ENCODE measurements around the gene MFRP.
A peak's percentile ranks its signal among the peaks of the same experiment; 100 is the strongest.

The MFRP gene

DNA sequence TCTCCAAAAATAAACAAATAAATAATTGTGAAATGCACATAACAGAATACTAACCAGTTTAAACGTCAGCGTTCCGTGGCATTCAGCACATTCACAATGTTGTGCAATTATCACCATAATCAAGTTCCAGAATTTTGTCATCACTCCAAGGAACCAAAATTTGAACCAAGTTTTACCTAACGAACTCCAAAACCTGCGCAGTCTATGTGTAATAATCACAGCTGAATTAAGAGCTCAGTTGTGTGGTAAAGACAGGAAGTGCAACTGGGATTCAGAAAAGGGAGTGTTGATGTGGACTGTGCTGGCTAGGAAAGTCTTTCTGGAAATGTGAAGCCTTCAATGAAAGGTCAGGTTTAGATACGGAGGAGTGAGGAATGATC lies 24.2 kb downstream of the MFRP start:
- H3K9ac ChIP-seq: no peak overlapping the region; the same call in 1 of the 2 replicates
- H3K36me3 ChIP-seq (ENCODE audit: insufficient read depth): no peaks in the 10 kb centered on the region
- H3K27me3 ChIP-seq (ENCODE audit: insufficient read depth, low read depth): no peaks in the 10 kb centered on the region
- no peak overlapping the region for H3K27ac ChIP-seq
- H3K4me2 ChIP-seq: peak overlapping the region; percentile 54
- H3K4me3 ChIP-seq (IDR thresholded peaks at IDR 0.05; ENCODE audit: insufficient read depth, low read depth, low read length): no peak overlapping the region
- no peaks in the 10 kb centered on the region for H4K20me1 ChIP-seq (ENCODE audit: insufficient read depth)
- peaks cover 7% of the 10 kb centered on the region for H3K4me1 ChIP-seq (ENCODE audit: low read depth, poor library complexity, severe bottlenecking)
- H2AFZ ChIP-seq (ENCODE audit: low read depth): peak overlapping the region; percentile 61; the same call in 1 of the 2 replicates
- TF ChIP-seq, protein P1, sequence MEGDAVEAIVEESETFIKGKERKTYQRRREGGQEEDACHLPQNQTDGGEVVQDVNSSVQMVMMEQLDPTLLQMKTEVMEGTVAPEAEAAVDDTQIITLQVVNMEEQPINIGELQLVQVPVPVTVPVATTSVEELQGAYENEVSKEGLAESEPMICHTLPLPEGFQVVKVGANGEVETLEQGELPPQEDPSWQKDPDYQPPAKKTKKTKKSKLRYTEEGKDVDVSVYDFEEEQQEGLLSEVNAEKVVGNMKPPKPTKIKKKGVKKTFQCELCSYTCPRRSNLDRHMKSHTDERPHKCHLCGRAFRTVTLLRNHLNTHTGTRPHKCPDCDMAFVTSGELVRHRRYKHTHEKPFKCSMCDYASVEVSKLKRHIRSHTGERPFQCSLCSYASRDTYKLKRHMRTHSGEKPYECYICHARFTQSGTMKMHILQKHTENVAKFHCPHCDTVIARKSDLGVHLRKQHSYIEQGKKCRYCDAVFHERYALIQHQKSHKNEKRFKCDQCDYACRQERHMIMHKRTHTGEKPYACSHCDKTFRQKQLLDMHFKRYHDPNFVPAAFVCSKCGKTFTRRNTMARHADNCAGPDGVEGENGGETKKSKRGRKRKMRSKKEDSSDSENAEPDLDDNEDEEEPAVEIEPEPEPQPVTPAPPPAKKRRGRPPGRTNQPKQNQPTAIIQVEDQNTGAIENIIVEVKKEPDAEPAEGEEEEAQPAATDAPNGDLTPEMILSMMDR (conservative IDR thresholded peaks at IDR 0.05; ENCODE audit: low read depth, low read length): no peak
- H3K79me2 ChIP-seq (ENCODE audit: insufficient read depth, low read depth): no peaks in the 10 kb centered on the region

GRCh38 chr11:119320776-119321524 lies 25.6 kb downstream of the MFRP start:
- H3K9ac ChIP-seq: peak overlapping the region; percentile 52; the same call in 1 of the 2 replicates
- H3K4me1 ChIP-seq (ENCODE audit: low read depth, poor library complexity, severe bottlenecking): peaks cover 7% of the 10 kb centered on the region
- no peaks in the 10 kb centered on the region for H3K36me3 ChIP-seq (ENCODE audit: insufficient read depth)
- peak overlapping the region; percentile 54 for H3K4me2 ChIP-seq
- no peaks in the 10 kb centered on the region for H3K79me2 ChIP-seq (ENCODE audit: insufficient read depth, low read depth)
- peak overlapping the region; percentile 61 for H2AFZ ChIP-seq (ENCODE audit: low read depth)
- H4K20me1 ChIP-seq (ENCODE audit: insufficient read depth): no peaks in the 10 kb centered on the region
- TF ChIP-seq, protein P1 (conservative IDR thresholded peaks at IDR 0.05; ENCODE audit: low read depth, low read length): no peak
- no peak overlapping the region for H3K4me3 ChIP-seq (IDR thresholded peaks at IDR 0.05; ENCODE audit: insufficient read depth, low read depth, low read length)
- peak overlapping the region; percentile 58 for H3K27ac ChIP-seq
- H3K27me3 ChIP-seq (ENCODE audit: insufficient read depth, low read depth): no peaks in the 10 kb centered on the region; the same call in 1 of the 2 replicates

DNA sequence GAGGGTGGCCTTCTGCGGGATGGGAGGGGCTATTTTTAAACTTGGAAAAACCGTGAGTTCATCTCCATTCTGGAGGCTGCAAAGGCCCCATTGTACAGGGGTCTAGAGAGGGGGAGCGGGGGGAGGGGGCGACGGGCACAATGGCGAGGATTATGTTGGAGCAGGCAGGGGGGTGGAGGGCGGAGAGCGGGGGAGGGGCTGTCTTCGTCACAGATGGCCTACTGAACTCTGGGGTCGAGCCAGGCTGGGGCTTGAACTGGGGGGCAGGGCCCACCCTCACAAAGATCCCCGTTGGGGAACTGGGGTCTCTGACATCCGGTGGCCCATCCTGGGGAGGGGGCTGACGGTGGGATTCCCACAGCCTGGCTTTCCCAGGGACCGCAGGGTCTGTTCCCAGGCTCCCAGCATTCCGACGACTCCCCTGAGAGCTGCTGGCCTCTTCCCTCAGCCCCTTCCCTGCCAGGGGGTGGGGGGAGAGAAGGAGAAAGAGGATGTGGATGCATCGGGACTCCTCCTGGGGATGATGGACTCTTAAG lies 26.2 kb downstream of the MFRP start:
- Histone ChIP-seq H3K27ac (no peak overlapping the region), H3K4me2 (no peak overlapping the region), H3K4me3 (IDR thresholded peaks at IDR 0.05; ENCODE audit: insufficient read depth, low read depth, low read length) (no peak overlapping the region), H4K20me1 (ENCODE audit: insufficient read depth) (no peaks in the 10 kb centered on the region), H3K4me1 (ENCODE audit: low read depth, poor library complexity, severe bottlenecking) (peaks cover 7% of the 10 kb centered on the region), H3K9ac (peak overlapping the region; percentile 52; the same call in 1 of the 2 replicates), H3K36me3 (ENCODE audit: insufficient read depth) (no peaks in the 10 kb centered on the region), H2AFZ (ENCODE audit: low read depth) (no peak overlapping the region), H3K27me3 (ENCODE audit: insufficient read depth, low read depth) (no peaks in the 10 kb centered on the region; the same call in 1 of the 2 replicates), H3K79me2 (ENCODE audit: insufficient read depth, low read depth) (no peaks in the 10 kb centered on the region)
- TF ChIP-seq, protein P1 (conservative IDR thresholded peaks at IDR 0.05; ENCODE audit: low read depth, low read length): no peak

DNA sequence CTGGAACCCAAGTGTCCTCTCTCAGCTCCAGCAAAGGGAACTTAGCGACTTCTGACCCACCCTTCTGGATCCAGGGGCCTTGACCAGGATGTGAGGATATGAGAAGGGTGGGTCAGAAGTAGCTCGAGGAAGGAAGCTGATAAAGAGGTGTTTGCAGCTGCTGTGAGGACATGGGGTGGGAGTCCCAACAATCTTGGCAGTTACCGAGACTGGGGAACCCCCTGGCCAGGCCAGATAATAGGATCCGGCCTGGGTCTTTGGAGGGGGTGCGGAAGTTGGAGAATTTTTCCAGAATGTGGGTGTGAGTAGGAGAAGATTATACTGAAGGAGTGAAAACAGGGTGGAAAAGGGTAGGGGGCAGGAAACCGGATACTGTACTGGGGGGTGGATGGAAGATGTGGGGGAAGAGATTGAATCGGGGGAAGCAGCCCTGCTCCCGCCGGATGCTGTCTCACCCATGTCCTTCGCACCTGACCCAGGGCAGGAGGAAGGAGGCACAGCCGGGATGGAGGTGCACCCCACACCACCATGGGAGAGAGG lies 26.7 kb downstream of the MFRP start:
- no peaks in the 10 kb centered on the region for H4K20me1 ChIP-seq (ENCODE audit: insufficient read depth)
- TF ChIP-seq, protein P1 (conservative IDR thresholded peaks at IDR 0.05; ENCODE audit: low read depth, low read length): no peak
- H3K4me3 ChIP-seq (IDR thresholded peaks at IDR 0.05; ENCODE audit: insufficient read depth, low read depth, low read length): no peak overlapping the region
- H3K4me2 ChIP-seq: no peak overlapping the region
- H3K79me2 ChIP-seq (ENCODE audit: insufficient read depth, low read depth): no peaks in the 10 kb centered on the region
- H2AFZ ChIP-seq (ENCODE audit: low read depth): no peak overlapping the region
- H3K27ac ChIP-seq: no peak overlapping the region
- H3K9ac ChIP-seq: no peak overlapping the region
- peaks cover 11% of the 10 kb centered on the region for H3K4me1 ChIP-seq (ENCODE audit: low read depth, poor library complexity, severe bottlenecking)
- no peaks in the 10 kb centered on the region for H3K36me3 ChIP-seq (ENCODE audit: insufficient read depth)
- H3K27me3 ChIP-seq (ENCODE audit: insufficient read depth, low read depth): no peaks in the 10 kb centered on the region; the same call in 1 of the 2 replicates
